Heart left ventricle (tissue), 13 donors: ENCODE measurements around the gene CFL1.

ENCODE experiments used
- CTCF ChIP-seq, 12 donors: fragments of 200-600 bp; sonication (generic) in 4 of 12; IDR thresholded peaks; one replicate each; pipeline versions ENCODE4 v1.5.0 to v1.8.0; 2018 to 2022; ENCODE audit warnings: antibody characterized with exemption in 12 of 12, mild to moderate bottlenecking in 5 of 12
- POLR2A ChIP-seq, 2 donors: fragments of 450-650 bp; IDR thresholded peaks; one replicate each; pipeline ENCODE4 v1.6.1; 2017; ENCODE audit warnings: antibody characterized with exemption in 2 of 2, mild to moderate bottlenecking in 2 of 2, moderate library complexity in 2 of 2
- donor health status: ischemic (EF 13 %, LVEDD 7.1; RV severe dilation, severe dysfunction).
- donor health status: DM: no; HTN: yes; CAD: no.
- donor health status: DM: no; HTN: no; CAD: no.
- donor health status: ischemic (EF 25% LVEDD 6.9; RV normal size, moderate dysfunction).
- donor health status: ischemic (EF 25% LVEDD 5.7; RV mildly dilated, moderate dysfunction).
- donor health status: ischemic (EF 35%, LVEDD 5.7; RV mildly dilated, moderate dysfunction).
- donor health status: nonischemic (EF 11% LVEDD 7.7; RV severe dilation, severe dysfunction).
- donor health status: DM: yes; HTN: yes; CAD: no.
- donor health status: PGD.
- donor health status: ischemic (EF 29% LVEDD 5.4; RV normal size, mild dysfunction).
- donor health status: nonischemic (EF 23%, LVEDD 6.1; RV moderate dilation, normal function).

- TF ChIP-seq CTCF (IDR thresholded peaks at IDR 0.05) (peak in 1 of 12 donors; percentile 1), POLR2A (IDR thresholded peaks at IDR 0.05) (peak; percentile 59 to 98)
These were observed at the start of gene CFL1 for GRCh38 chr11:65857853-65858680.
